T1000 (cell line): Measurements from ENCODE around the gene CHRNA3.
"Not testable (repeated sequence)": the region's sequence is repeated elsewhere in the genome, so short reads cannot be mapped to it uniquely, and the experiment has no call there.

ENCODE experiments used
- DNase-seq: peaks from one replicate; lab custom pipeline; 2025; ENCODE audit warnings: mixed read lengths; lab: John Stamatoyannopoulos, UW

Gene CHRNA3

DNA sequence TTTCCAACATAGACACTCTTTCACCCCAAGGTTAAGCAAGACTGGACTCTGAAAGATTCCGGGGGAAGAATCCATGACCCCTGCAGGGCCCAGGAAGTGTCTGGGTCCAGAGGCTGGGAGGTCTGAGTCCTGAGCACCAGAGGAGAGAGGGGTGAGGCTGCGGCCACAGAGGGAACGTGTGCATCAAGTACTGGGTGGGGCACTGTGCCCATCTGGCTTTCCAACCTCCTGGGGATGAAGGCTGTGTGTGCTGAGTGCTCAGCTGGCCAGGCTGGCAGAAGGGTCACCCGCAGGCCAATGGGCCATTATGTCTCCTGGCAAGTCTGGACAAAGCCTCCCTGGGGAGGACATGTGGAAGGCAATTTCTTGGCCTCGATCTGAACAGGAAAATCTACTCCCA is 3.3 kb downstream of the CHRNA3 start:
- DNase-seq, result no peak

DNA sequence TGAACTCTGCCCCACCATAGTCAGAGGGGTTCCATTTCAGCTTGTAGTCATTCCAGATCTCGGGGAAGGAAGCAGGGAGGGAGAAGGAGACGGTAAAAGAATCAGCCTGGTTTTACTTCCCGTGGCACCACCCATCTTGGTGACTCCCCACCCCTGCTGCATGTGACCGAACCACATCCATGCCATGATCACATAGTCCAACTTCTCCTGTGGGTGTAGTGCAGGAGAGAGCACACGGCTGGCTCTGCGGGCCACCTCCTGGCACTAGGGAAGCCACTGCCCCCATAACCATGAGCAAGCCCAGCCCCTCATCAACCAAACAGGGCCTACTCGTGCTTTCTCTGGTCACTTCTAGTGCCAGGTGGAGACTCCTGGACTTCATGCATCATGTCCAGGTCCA is 3.7 kb downstream of the CHRNA3 start:
- DNase-seq, result no peak

DNA sequence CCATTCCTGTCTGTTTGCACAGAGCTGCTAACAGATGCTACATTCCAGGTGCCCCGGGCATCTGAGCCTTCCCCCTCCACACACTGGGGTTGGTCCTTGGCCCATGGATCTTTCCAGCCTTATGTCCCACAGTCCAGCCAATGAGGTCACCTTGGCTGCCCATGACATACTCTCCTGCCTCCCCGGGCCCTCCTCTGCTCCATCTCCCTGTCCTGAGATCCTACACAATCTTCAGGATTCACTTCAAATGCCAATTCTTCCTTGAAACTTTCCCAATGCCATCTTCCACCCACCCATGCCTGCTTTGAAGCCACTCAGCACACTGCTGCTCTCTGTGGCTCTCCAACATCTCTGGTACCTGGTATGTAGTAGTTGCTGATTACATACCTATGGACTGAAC is 4.3 kb downstream of the CHRNA3 start:
- no peak for DNase-seq

DNA sequence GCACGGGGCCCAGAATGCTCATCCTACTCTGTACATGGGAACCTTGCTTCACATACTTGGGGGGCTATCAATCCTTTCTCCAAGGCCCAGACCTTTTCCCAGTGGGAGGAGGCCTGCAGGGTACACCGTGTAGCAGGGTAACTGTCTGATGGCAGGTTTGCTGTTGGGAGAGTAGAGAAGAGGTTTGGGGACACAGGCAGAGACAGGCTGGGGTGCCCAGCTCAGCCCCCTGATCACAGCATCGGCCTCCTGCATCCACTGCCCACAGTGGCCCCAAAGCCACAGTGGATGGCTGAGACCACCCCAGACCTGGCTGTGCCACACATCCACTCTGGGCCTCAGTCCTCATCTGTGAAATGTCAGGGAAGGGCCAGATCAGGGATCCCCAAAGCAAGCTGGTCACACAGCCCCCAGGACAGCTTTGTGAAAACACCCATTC is 5.6 kb downstream of the CHRNA3 start:
- DNase-seq, result no peak

DNA sequence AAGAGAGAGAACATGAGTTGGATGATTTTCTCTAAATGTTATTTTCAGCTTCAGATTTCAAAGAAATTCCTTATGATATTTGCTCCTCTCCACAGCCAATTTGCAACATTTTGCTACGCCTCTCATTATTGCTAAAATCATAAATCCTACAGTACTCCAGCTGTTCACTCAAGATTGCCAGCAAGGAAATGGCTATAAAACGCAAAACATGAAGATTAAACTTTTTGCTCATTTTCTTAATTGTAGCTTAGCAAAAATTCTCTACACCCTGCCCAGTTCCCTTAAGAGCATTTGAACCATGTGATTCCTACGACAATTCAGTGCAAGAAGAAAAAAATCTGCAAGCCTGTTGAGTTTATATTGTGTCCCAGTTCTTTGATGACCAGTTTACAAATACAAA is 6.8 kb downstream of the CHRNA3 start:
- no peak for DNase-seq

DNA sequence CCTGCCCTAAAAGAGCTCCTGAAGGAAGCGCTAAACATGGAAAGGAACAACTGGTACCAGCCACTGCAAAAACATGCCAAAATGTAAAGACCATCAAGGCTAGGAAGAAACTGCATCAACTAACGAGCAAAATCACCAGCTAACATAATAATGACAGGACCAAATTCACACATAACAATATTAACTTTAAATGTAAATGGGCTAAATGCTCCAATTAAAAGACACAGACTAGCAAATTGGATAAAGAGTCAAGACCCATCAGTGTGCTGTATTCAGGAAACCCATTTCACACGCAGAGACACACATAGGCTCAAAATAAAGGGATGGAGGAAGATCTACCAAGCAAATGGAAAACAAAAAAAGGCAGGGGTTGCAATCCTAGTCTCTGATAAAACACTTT is 11.2 kb downstream of the CHRNA3 start:
- not testable (repeated sequence) for DNase-seq

DNA sequence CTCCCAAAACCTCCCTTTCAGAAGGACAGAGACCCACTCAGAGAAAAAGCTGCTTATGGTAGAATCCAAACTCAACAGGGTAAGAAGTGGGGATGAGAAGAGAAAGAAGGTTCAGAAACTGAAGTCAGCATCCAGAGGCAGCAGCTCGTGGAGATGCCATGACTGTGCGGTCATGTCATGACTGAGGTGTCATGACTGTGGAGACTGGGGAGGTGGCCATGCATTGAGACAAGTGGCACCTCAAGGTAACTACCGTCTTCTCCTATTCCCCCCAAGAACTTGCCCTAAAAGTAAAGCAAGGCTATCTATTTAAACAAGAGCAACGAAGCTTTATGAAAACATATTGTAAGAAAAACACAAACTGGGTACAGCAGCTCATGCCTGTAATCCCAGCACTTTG is 15.1 kb downstream of the CHRNA3 start:
- DNase-seq, result no peak

DNA sequence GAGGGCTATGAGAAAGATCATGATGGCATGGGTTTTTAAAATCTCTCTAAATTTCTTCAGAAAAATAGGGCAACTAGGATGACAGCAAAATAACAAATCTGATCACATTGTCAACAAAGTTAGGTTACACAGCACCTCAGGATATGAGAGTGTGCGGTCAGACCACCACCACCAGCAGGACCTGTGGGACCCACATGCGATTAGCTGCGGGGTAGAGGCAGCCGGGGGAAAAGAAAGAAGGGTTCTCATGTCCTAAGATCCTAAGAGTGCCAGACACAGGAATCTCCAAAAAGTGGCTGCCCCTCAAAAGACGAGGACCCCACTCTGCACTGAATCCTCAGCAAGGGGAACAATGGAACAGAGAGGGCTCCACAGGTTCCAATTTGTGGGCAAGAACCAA is 15.6 kb downstream of the CHRNA3 start:
- DNase-seq, result no peak

DNA sequence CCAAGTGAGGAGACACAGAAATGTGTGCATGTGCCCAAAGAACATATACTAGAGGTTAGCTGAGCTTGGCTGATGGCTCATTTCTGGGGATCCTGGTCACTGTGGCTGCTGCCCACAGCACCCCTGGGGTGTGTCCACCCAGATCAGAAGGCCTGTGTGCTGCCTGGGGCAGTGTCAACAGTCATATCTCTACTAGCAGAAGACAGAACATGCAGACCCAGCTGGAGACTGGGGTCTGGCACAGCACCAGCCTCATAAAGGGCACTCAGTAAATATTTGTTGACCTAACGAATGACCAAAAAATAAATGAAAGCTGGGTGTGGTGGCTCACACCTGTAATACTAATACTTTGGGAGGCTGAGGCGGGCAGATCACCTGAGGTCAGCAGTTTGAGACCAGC is 16.4 kb downstream of the CHRNA3 start:
- no peak for DNase-seq

DNA sequence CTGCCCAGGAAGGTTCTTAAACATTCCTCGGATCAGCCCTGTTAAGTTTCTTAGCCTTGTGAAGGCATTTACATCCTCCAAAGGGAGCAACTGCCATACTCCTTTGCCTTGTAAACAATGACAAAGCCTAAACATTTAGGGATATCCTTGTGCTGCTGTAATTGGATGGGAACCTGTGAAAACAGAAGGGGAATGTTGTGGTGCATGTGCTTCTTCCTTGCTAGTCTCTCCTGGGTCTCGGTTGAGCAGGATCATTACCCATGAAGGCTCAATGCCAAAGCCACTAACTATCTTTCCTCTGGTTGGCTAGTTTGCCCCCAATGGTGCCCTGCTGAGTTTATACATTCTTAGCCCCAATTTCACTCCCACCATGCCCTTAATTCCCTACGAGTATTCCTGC is 17.3 kb downstream of the CHRNA3 start:
- DNase-seq, result no peak

DNA sequence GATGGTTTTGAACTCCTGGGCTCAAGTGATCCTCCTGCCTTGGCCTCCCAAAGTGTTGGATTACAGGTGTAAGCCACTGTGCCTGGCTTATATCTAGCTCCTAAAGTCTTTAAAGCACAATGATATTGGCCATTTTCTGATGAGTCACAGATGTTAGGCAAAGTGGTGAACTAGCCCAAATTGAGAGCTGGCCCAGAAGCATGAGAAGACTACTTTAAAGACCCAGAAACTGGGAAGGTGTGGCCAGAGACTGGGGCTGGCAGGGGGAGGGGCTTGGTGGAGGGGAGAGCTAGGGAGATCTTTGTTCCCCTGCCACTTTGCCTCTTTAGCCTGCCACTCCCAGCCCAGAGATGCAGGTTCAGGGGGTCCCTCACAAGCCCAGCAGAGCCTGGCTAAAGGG is 21.6 kb downstream of the CHRNA3 start:
- DNase-seq, result no peak

DNA sequence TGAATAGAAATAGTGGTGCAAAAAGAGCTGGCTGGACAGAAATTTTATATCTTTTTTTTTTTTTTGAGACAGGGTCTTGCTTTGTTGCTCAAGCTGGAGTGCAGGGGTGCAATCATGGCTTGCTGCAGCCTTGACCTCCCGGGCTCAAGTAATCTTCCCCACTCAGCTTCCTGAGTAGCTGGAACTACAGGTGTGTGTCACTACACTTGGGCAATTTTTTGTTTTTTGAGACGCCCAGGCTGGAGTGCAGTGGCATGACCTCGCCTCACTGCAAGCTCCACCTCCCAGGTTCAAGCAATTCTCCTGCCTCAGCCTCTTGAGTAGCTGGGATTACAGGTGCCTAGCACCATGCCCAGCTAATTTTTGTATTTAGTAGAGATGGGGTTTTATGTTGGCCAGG is 22.4 kb downstream of the CHRNA3 start:
- no peak for DNase-seq

DNA sequence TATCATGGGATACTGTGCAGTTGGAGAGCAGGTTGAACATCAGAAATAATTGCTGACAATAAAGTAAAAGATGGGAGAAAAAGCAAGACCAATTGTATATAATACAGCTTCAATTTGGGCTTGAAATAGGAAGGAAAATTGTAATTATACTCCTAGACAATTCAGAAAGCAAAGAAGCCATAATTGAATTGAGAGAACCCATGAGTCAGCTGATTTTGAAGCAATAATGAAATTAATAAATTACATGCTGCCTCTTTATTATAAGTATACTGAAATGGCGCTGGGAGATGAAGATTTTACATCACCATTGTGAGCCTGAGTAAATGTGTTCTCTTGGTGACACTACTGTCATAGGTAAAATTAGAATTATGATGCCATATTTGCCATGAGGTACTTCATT is 23.2 kb downstream of the CHRNA3 start:
- DNase-seq, result no peak

DNA sequence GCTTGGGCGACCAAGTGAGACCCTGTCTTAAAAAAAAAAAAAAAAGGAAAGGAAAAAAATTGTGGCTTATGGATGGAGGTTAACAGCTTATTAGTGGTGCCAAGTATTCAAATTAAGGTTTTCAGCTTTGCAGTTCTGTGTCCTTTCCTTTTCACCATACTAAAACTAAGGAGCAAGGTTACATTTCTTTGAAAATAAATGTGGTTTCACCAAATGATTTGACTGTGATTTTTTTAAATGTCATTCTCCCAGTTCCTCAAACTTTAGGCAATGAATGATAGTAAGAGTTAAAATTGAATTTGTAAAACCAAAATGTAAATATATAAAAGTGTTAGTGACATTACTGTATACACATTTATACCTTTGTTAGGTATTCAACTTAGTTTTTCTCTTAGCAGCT is 45.9 kb downstream of the CHRNA3 start:
- no peak for DNase-seq

DNA sequence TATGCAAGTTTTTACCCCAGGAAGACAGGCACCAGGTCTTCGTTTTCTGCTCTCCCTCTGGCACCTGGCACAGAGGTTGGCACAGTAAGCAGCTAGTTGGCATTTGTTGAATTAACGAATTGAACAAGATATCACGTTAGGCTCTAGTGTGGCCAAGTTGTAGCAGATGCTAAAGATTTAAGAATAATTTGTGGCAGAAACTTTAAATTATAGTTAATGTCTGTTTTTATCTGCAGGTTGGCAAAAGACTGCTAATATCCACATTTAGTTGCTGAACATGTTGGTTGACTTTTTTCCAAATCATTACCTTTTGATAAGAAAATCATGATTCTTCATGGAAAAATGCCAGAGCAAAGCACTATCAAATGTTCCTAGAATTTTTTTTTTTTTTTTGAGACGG is 47.4 kb downstream of the CHRNA3 start:
- DNase-seq, result no peak

DNA sequence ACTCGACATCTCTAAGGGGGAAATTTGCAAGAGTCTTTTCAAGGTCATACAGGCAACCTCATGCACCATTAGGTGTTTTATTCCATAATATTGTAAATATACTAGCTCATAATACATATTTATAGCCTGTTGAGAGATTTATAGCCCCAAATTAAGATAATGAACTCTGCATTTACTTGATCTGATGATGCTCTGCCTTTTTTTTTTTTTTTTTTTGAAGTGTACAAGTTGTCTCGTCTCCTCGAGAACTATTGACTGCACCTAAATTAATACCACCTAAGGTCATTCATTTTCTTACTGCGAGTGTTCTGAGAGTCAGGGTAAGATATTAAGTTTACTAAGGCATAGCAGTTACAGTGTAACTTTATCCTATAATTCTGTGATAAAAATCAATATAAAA is 49.4 kb downstream of the CHRNA3 start:
- no peak for DNase-seq

DNA sequence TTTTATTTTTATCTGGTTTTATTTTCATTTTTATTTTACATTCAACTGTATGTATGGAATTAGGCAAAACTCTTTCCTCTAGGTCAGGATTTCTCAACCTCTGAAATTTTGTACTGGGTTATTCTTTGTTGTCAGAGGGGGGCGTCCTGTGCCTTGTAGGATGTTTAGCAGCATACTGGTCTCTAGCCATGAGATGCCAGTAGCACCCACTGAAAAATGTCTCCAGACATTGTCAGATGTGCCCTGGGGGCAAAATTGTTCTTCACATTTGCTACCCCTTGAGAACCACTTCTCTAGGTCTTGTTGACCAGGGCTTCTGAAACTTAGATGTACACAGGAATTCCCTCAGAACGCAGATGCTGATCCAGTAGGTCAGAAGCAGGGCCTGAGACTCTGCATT is 50.1 kb downstream of the CHRNA3 start:
- DNase-seq, result no peak

DNA sequence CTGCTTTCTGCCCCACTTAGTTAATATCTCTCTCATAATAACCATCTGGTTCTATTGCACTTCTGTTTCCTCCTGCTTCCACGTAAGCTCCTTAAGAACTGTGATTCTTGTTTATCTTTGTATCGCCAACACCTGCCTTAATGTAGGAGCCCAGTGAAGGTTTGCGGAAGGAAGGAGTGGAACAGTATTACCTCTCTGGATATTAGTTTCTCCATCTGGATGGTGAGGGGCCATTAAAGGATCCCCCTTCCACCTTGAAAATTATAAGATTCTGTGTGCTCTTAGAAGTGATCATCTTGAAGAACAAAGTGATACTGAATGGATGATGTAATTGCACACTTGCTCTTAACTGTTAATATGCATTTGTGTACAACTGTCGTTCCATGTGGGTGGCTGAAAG is 53.3 kb downstream of the CHRNA3 start:
- DNase-seq, result no peak

DNA sequence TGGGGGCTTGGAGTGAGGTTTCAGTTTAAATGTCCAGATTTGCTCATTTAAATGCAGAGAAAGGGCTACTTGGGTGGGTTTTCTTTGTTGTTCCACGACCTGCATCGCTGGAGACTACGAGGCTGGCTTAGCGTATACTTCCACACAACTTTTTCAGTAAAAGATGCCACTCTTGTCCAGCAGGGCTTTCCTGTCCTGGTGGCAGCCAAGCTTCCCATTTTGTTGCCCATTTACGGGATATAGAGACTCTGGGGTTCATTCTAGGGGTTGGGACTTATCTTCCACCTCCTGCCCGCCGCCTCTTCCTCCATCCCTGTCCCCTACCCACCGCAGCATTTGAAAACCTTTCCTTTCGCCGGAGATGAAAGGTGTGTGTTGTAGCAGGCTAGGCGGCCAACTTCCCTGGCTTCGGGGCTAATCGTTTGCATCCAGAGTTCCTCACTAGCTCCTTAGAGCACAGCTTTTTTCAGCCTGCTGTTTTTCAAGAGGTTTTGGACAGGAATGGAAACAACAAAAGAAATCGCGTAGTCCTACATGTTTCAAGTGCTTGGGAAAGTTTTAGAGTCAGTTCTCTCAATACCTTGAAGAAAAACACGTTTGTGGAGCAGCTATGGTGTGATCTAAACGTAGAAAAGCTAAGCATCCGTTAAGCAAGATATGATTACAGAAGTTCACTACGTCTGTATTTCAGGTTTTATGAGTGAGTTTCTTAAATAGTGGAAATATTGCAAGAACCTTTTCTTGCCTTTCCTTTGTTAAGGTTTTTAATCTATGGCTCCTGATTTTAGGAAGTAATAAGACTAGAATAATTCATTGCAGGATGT is 54.6 kb downstream of the CHRNA3 start:
- DNase-seq, result peak; percentile 34

DNA sequence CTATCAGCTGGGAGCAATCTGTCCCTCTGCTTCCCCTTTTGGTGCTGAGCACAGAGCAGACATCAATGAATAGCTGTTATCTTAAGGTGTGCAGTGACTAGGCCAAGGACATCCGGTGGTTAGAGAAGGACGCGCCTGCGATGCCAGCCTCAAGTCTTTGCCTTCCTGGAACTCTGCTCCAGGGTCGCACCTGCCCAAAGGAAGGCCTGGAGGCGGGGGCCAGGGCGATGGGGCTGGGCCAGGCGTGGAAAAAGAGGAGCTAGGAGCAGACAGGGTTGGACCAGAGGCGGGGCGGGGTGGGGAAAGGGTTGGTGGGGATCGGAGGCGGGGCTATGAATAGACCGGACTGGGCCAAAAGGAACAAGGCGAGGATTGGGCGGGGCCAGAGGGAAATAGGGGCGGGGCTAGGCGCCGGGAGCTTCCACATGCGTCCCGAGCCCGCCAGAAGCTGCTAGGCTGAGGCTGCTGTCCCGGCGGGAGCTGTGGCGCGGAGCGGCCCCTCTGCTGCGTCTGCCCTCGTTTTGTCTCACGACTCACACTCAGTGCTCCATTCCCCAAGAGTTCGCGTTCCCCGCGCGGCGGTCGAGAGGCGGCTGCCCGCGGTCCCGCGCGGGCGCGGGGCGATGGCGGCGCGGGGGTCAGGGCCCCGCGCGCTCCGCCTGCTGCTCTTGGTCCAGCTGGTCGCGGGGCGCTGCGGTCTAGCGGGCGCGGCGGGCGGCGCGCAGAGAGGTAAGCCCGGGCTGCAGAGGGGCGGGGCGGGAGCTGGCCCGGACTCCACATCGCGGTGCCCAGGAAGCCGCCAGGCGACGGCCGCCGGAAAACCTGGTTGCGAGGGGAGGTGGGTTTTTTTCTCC is 55.5 kb downstream of the CHRNA3 start, which contains the start of gene CHRNA5:
Gene CHRNA5, plus strand, starts transcription at position 424 of the 854 bp plus-strand sequence. Its CDS starts 200 bp downstream, at position 624.
- peak; percentile 72 for DNase-seq

DNA sequence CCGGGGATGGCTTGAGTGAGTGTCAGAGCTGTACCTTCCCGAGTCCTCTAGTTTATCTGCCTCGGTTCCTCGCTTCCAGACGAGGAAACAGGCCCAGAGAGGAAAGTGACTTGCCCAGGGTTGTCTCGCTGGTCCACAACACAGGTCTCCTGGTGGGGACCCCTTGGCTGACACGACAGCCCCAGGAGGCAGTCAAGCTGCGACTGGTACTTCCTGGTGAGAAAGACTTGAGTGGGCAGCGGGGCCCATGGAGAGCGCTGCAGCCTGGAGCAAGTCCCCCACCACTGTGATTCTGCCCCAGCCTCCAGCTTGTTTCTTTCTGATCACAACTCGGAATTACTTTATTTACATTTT is 56.1 kb downstream of the CHRNA3 start:
- DNase-seq, result no peak

DNA sequence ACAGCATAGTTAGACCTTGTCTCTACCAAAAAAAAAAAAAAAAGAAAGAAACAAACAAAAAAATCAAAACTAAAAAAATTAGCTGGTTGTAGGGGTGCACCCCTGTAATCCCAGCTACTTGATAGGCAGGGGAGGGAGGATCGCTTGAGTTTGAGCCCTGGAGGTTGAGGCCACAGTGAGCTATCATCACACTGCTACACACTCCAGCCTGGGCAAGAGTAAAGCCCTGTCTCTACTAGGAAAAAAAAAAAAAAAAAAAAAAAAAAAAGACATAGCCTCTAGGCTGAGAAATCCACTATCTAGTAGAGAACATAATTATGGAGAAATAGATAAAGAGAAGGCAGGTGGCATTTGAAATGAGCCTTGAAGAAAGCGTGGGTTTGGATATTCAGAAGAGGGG is 57.7 kb downstream of the CHRNA3 start:
- DNase-seq, result no peak

DNA sequence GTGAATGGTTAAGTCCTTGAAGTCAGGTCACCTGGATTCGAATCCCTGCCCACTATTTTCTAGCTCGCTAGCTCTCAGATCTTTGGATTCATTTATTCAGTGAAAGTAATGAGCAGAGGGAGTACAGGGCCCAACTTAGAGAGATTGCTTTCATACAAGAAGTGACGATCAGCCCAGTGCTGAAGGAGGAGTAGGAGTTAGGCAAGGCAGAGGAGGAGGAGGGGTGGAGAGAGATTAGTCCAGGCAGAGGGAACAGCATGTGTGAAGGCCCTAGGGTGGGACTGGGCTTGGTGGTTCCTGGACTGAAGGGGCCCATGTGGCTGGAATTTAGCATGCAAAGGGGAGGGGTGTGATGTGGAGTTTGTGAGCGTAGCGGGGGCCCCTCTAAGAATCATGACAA is 59.3 kb downstream of the CHRNA3 start:
- no peak for DNase-seq
